Astrocyte (in vitro differentiated cells and primary cell): ENCODE results near the gene FGFRL1. TPM values are rescaled to one million over a fixed set of nuclear protein-coding genes. Genes with fewer than 3 reads are reported as not detected.

Source experiments
- DNase-seq: peaks from one replicate; pipeline ENCODE4 v3.0.0-alpha.2; 2010; ENCODE audit warnings: low read depth
- FAIRE-seq: peaks from 2 replicates; lab custom pipeline; 2011; peaks lifted over from hg19 to GRCh38; lab: Jason Lieb, UNC
- H2AFZ ChIP-seq: 2 replicates; pipeline ENCODE4 v1.6.0; 2012; ENCODE audit warnings: low read depth, low read length, inconsistent platforms
- H3K27ac ChIP-seq: 2 replicates; pipeline ENCODE4 v1.5.1; 2011; ENCODE audit warnings: low read depth, low read length, inconsistent platforms
- H3K27me3 ChIP-seq: 2 replicates; pipeline ENCODE4 v1.6.0; 2011; ENCODE audit warnings: low read length, inconsistent platforms; ENCODE audit not compliant: insufficient read depth
- H3K36me3 ChIP-seq: 2 replicates; pipeline ENCODE4 v1.5.1; 2011; ENCODE audit warnings: low read length, inconsistent platforms; ENCODE audit not compliant: insufficient read depth
- H3K4me1 ChIP-seq: 2 replicates; pipeline ENCODE4 v1.5.1; 2011; ENCODE audit warnings: low read length, inconsistent platforms; ENCODE audit not compliant: insufficient read depth
- H3K4me2 ChIP-seq: 2 replicates; pipeline ENCODE4 v1.6.0; 2012; ENCODE audit warnings: low read length, inconsistent platforms
- H3K4me3 ChIP-seq: 2 replicates; pipeline ENCODE4 v1.5.1; 2011; ENCODE audit warnings: low read depth, mild to moderate bottlenecking, low read length, inconsistent platforms; ENCODE audit not compliant: insufficient read depth
- H3K79me2 ChIP-seq: 2 replicates; pipeline ENCODE4 v1.6.0; 2012; ENCODE audit warnings: mild to moderate bottlenecking, low read length, inconsistent platforms; ENCODE audit not compliant: insufficient read depth
- H3K9ac ChIP-seq: 2 replicates; pipeline ENCODE4 v1.6.0; 2012; ENCODE audit warnings: mild to moderate bottlenecking, low read length, inconsistent platforms
- H3K9me3 ChIP-seq: 2 replicates; pipeline ENCODE4 v1.5.1; 2012; ENCODE audit warnings: low read depth, mild to moderate bottlenecking, low read length, inconsistent platforms; ENCODE audit not compliant: insufficient read depth
- H4K20me1 ChIP-seq: 2 replicates; pipeline ENCODE4 v1.6.0; 2012; ENCODE audit warnings: low read length, inconsistent platforms; ENCODE audit not compliant: insufficient read depth
- H3K27ac Mint-ChIP-seq: one replicate; pipeline ENCODE4 v1.8.0; 2021; ENCODE audit warnings: mild to moderate bottlenecking, mixed read lengths; ENCODE audit not compliant: unreplicated experiment
- H3K27me3 Mint-ChIP-seq: one replicate; pipeline ENCODE4 v1.8.0; 2021; ENCODE audit warnings: low read depth, mixed read lengths; ENCODE audit not compliant: unreplicated experiment
- H3K36me3 Mint-ChIP-seq: one replicate; pipeline ENCODE4 v1.8.0; 2021; ENCODE audit warnings: low read depth, mixed read lengths; ENCODE audit not compliant: unreplicated experiment
- H3K4me1 Mint-ChIP-seq: one replicate; pipeline ENCODE4 v1.8.0; 2021; ENCODE audit warnings: low read depth, mixed read lengths; ENCODE audit not compliant: unreplicated experiment
- H3K4me3 Mint-ChIP-seq: one replicate; pipeline ENCODE4 v1.8.0; 2021; ENCODE audit warnings: mild to moderate bottlenecking, moderate library complexity, mixed read lengths; ENCODE audit not compliant: unreplicated experiment
- H3K9me3 Mint-ChIP-seq: one replicate; pipeline ENCODE4 v1.8.0; 2021; ENCODE audit warnings: mild to moderate bottlenecking, mixed read lengths; ENCODE audit not compliant: unreplicated experiment
- EZH2 ChIP-seq: IDR thresholded peaks from 2 replicates; pipeline ENCODE4 v1.6.1; 2012; ENCODE audit warnings: mild to moderate bottlenecking, low read length, inconsistent platforms; ENCODE audit not compliant: insufficient read depth
- total RNA-seq: library from RNA; stranded (reverse); gene quantifications from 2 replicates; pipeline ENCODE4 v1.2.1, GENCODE V29; 2021
- TF ChIP-seq, protein P1 (sequence below): IDR thresholded peaks from 2 replicates; pipeline ENCODE4 v1.5.1; 2011; ENCODE audit warnings: low read depth, mild to moderate bottlenecking, inconsistent platforms, low read length, moderate library complexity; ENCODE audit not compliant: insufficient read depth

FGFRL1 gene
- total RNA-seq, 1 donor from 2014 or later = 64.2 TPM

DNA sequence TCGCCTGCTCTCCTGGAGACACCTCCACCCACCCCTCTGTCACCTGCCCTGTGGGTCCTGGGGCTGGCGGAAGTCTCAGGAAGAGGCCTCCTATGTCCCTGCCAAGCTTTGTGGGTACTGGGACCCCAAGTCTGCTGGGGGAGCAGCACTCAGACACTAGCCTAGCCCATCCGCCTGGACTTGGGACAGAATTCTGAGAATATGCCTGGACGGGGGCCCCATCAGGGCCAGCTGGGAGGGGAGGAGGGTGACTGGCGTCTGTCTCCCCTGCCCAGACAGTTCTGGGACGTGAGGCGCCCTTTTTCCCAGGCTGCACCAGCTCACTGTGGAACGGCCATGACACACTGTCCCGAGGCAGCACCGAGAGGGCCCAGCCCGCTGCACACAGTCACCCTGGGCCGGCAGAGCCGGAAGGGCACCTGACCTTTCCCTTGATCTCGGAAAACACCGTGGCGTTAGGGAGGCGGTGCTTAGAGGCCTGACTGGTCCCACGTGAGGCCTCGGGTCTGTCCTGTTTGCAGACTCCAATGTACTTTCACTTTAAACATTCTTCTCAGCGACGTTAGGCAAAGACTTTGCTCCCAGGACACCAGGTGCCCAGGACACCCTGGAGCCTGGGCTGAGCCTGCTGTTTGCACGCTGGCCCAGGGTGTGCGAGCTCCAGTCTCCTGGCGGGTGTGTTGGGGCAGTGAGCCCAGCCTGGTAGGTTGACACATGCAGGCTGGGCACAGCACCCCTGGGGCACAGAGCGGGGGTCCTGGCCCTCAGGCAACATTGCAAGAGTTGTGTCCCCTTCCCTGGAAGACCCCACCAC lies 18.9 kb upstream of the FGFRL1 start:
- no peaks in the 10 kb centered on the region for H3K79me2 ChIP-seq
- peaks cover 15% of the 10 kb centered on the region for H4K20me1 ChIP-seq
- no peak for DNase-seq
- peaks cover 7% of the 10 kb centered on the region for H3K27me3 Mint-ChIP-seq
- TF ChIP-seq, protein P1, sequence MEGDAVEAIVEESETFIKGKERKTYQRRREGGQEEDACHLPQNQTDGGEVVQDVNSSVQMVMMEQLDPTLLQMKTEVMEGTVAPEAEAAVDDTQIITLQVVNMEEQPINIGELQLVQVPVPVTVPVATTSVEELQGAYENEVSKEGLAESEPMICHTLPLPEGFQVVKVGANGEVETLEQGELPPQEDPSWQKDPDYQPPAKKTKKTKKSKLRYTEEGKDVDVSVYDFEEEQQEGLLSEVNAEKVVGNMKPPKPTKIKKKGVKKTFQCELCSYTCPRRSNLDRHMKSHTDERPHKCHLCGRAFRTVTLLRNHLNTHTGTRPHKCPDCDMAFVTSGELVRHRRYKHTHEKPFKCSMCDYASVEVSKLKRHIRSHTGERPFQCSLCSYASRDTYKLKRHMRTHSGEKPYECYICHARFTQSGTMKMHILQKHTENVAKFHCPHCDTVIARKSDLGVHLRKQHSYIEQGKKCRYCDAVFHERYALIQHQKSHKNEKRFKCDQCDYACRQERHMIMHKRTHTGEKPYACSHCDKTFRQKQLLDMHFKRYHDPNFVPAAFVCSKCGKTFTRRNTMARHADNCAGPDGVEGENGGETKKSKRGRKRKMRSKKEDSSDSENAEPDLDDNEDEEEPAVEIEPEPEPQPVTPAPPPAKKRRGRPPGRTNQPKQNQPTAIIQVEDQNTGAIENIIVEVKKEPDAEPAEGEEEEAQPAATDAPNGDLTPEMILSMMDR = no peak
- TF ChIP-seq EZH2 = no peak
- peaks cover 6% of the 10 kb centered on the region for H3K27me3 ChIP-seq
- no peaks in the 10 kb centered on the region for H3K9me3 Mint-ChIP-seq
- H3K4me1 ChIP-seq = peaks cover 6% of the 10 kb centered on the region
- no peak overlapping the region for H2AFZ ChIP-seq
- no peak overlapping the region for H3K9ac ChIP-seq
- no peak overlapping the region for H3K4me2 ChIP-seq
- no peak overlapping the region for H3K27ac ChIP-seq
- H3K4me3 ChIP-seq = no peak overlapping the region
- peaks cover 3% of the 10 kb centered on the region for H3K36me3 Mint-ChIP-seq
- H3K4me1 Mint-ChIP-seq = no peaks in the 10 kb centered on the region
- peak overlapping the region; percentile 34 for H3K27ac Mint-ChIP-seq
- no peak overlapping the region for H3K4me3 Mint-ChIP-seq
- no peak for FAIRE-seq
- no peaks in the 10 kb centered on the region for H3K9me3 ChIP-seq
- H3K36me3 ChIP-seq = no peaks in the 10 kb centered on the region

GRCh38 chr4:993111-994029 lies 18.1 kb upstream of the FGFRL1 start, which contains the start of gene SLC26A1:
TSS of gene SLC26A1 (minus strand) at chr4:993404. CDS start at chr4:991703, 1,701 bp downstream.
- Mint-ChIP-seq H3K27ac (peak within 1 kb of the TSS; percentile 34), H3K36me3 (peaks cover 3% of the 10 kb centered on the region)
- H3K9ac ChIP-seq = no peak within 1 kb of the TSS

More at GRCh38 chr4:993111-994029, 18.1 kb upstream of the FGFRL1 start, which contains the start of gene SLC26A1:
- Histone ChIP-seq H3K27me3 (peaks cover 15% of the 10 kb centered on the region), H3K36me3 (no peaks in the 10 kb centered on the region), H4K20me1 (peaks cover 13% of the 10 kb centered on the region), H3K9me3 (no peaks in the 10 kb centered on the region), H3K4me1 (no peaks in the 10 kb centered on the region), H3K79me2 (no peaks in the 10 kb centered on the region), H2AFZ (no peak within 1 kb of the TSS), H3K27ac (no peak within 1 kb of the TSS), H3K4me2 (no peak within 1 kb of the TSS), H3K4me3 (no peak within 1 kb of the TSS)
- Mint-ChIP-seq H3K27me3 (peaks cover 7% of the 10 kb centered on the region), H3K4me3 (no peak within 1 kb of the TSS), H3K4me1 (no peaks in the 10 kb centered on the region), H3K9me3 (no peaks in the 10 kb centered on the region)
- TF ChIP-seq, protein P1 = no peak
- TF ChIP-seq EZH2 = no peak
- FAIRE-seq (no peak), DNase-seq (no peak)
